T-helper 17 cell (primary cell): Measurements from ENCODE around the gene KIF6. TPM values are rescaled to one million over a fixed set of nuclear protein-coding genes. Genes with fewer than 3 reads are reported as not detected.

Experiments
- ATAC-seq: fragments of 150-1000 bp; cut with Tn5 transposase; 2 replicates; pipeline ENCODE4 v1.10.0; 2021; ENCODE audit warnings: mild to moderate bottlenecking, moderate library complexity
- DNase-seq, 3 donors: peaks; one replicate each; pipeline versions ENCODE4 v3.0.0 to v3.0.0-alpha.2; 2020 to 2021
- H3K9me3 ChIP-seq: one replicate; pipeline ENCODE4 v1.7.0; 2013; ENCODE audit warnings: low read length, mild to moderate bottlenecking; ENCODE audit not compliant: control insufficient read depth, poor library complexity, severe bottlenecking
- H3K27ac Mint-ChIP-seq: one replicate; pipeline ENCODE4 v1.8.0; 2022; ENCODE audit warnings: mild to moderate bottlenecking, moderate library complexity, mixed read lengths
- H3K27me3 Mint-ChIP-seq: one replicate; pipeline ENCODE4 v1.8.0; 2022; ENCODE audit warnings: mixed read lengths
- H3K36me3 Mint-ChIP-seq: one replicate; pipeline ENCODE4 v1.8.0; 2022; ENCODE audit warnings: low read depth, mixed read lengths
- H3K4me1 Mint-ChIP-seq: one replicate; pipeline ENCODE4 v1.8.0; 2022; ENCODE audit warnings: mild to moderate bottlenecking, mixed read lengths
- H3K4me3 Mint-ChIP-seq: one replicate; pipeline ENCODE4 v1.8.0; 2022; ENCODE audit warnings: mild to moderate bottlenecking, moderate library complexity, mixed read lengths
- total RNA-seq, 4 donors: library from RNA in 2 of 4; stranded (reverse) in 2 of 4; gene quantifications; one replicate each; pipeline ENCODE4 v1.2.3 and lab custom pipeline; 2022 to 2026

Gene KIF6
- total RNA-seq, 2 donors from 2014 or later, result 0.40 TPM; not detected in 1

DNA sequence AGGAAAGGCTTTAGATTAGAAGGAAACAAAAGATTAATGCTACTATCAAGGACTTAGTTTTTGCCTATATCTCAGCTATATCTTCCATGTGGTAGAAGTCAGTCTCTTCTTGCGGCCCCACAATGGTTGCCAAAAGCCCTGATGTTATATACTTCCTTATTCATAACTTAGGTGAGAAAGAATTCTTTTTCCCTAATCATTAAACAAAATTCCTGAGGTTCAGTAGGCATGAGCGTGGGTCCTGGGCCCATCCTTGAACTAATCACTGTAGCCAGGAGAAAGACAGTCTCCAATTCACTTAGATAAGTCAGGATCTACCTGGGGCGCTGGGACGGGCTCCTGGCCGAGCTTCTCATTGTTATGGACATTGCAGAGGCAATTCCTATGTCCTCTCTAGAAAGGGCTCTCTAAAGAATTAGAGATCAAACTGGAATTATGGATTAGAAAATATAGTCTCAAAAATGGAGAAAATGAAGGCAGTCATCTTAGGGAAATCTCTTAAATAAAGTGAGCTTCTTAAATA is 134.3 kb downstream of the KIF6 start:
- DNase-seq, result no peak
- no peak overlapping the region for H3K4me3 Mint-ChIP-seq
- no peaks in the 10 kb centered on the region for H3K36me3 Mint-ChIP-seq
- no peaks in the 10 kb centered on the region for H3K4me1 Mint-ChIP-seq
- H3K27me3 Mint-ChIP-seq, result peaks cover 10% of the 10 kb centered on the region
- no peak overlapping the region for H3K27ac Mint-ChIP-seq
- no peaks in the 10 kb centered on the region for H3K9me3 ChIP-seq
- ATAC-seq, result no peak

DNA sequence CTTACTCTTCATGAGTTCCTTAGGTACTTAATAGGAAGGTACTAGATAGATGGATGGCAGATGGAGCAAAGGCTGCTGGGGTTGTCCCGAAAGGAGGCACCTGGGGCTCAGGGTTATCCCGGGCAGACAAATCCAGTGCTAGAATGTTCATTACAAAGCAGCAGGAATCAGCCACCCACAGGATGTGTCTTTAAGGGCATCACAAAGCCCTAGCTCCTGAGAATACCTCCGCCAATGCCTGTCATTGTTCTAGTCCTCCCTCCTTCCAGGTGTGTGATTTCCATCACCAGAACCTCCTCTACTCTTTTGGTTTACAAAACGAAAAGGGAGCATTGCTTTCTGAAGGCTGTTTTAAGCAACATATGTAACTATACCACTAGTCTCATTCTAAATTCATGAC is 138.1 kb downstream of the KIF6 start:
- no peak for DNase-seq
- Mint-ChIP-seq H3K27me3 (peaks cover 5% of the 10 kb centered on the region), H3K4me1 (no peaks in the 10 kb centered on the region), H3K4me3 (no peak overlapping the region), H3K36me3 (no peaks in the 10 kb centered on the region), H3K27ac (no peak overlapping the region)
- ATAC-seq, result no peak
- no peaks in the 10 kb centered on the region for H3K9me3 ChIP-seq

DNA sequence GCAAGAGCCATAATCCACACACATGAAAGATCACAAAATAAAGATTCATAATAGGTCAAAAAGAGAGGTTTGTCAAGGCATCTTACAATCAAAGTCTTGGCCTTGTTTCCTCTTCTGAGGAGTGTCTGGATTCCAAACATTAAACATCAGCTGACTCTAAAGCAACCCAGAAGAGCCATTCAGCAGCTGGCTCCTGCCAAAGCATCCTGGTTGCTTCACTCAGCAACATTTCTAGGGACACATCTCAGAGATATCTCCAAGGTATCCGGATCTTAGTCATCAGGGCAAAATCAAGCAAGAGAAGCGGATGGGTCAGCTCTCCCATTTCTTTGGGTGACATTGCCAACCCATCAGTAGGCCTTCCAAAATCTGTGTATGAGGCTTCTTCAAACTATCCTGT is 139.6 kb downstream of the KIF6 start:
- Mint-ChIP-seq H3K27ac (no peak overlapping the region), H3K27me3 (peaks cover 5% of the 10 kb centered on the region)

DNA sequence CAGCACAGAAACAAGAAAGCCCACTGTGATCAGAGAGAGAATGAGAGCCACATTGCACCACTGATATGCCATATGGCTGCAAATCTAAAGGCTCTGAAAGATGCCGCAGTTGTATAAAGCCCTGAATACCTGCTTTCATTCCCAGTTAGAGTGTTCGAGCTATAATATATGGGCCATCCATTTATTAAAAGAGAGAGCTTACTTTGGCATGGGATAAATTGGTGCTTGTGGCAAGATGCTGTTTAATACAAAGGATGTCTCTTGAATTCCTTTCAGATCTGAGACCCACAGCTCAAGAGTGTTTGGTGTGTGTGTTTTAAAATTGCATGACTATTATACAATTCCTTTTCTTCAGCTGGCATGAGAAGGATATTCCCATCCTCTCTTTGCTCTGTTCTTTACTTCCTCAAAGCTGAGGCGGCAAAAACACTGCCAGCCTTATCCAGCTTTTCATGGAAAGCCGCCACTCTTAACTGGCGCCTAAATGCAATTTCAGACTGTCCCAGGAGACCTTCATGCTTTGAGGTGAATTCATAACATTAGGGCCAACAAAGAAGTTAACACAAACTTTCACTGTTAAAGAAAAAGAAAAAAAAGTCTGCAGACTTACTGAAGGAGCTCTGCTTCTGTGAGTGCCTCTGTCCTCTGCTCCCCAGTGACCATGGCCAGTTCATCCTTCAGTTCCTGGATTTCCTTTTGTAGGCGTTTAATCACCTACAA is 147.6 kb downstream of the KIF6 start:
- no peaks in the 10 kb centered on the region for H3K27me3 Mint-ChIP-seq

More for the DNA sequence above, 139.6 kb downstream of the KIF6 start:
- H3K4me1 Mint-ChIP-seq, result no peaks in the 10 kb centered on the region
- ATAC-seq (no peak), DNase-seq (no peak)
- no peak overlapping the region for H3K4me3 Mint-ChIP-seq
- H3K9me3 ChIP-seq, result no peaks in the 10 kb centered on the region
- no peaks in the 10 kb centered on the region for H3K36me3 Mint-ChIP-seq

DNA sequence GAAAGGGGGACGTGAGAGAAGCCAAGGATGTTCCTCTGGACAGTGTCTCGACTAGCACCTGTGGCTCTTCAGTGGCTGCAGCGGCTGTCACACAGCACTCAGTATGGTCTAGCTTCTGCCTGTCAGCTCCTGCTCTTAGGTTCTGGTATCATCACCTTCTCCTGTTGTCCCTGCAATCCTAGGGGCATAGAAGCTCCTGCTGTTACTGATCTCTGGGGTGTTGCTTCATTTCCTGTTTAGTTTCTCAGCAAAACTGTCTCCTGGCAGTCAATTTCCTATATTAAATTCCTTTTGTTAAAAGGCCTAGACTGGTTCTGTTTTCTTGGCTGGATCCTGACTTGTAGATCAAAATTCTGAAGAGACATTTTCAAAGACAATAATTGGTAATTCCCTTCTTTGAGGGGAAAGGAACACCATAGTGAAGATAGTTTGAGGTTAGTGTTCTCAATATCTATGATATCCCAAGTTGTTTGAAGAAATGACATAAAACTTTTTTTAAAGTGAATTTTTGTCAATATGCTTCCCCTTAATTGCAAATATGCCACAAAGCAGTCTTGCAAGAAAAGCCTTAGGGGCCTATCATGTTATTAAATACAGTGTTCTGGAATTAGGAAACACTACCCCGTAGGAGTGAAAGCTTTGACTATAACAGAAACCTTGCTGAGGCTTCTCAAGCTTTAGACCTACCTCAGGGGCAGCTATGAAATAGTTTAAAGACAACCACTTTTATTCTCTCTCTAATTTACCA is 148.5 kb downstream of the KIF6 start:
- DNase-seq (no peak), ATAC-seq (no peak)
- Mint-ChIP-seq H3K36me3 (no peaks in the 10 kb centered on the region), H3K27ac (no peak overlapping the region), H3K4me3 (no peak overlapping the region), H3K4me1 (no peaks in the 10 kb centered on the region), H3K27me3 (no peaks in the 10 kb centered on the region)
- H3K9me3 ChIP-seq, result no peaks in the 10 kb centered on the region

More for the DNA sequence above, 147.6 kb downstream of the KIF6 start:
- H3K4me1 Mint-ChIP-seq, result no peaks in the 10 kb centered on the region
- no peaks in the 10 kb centered on the region for H3K9me3 ChIP-seq
- no peak for DNase-seq
- H3K36me3 Mint-ChIP-seq, result no peaks in the 10 kb centered on the region
- no peak for ATAC-seq
- H3K27ac Mint-ChIP-seq, result no peak overlapping the region
- H3K4me3 Mint-ChIP-seq, result no peak overlapping the region

DNA sequence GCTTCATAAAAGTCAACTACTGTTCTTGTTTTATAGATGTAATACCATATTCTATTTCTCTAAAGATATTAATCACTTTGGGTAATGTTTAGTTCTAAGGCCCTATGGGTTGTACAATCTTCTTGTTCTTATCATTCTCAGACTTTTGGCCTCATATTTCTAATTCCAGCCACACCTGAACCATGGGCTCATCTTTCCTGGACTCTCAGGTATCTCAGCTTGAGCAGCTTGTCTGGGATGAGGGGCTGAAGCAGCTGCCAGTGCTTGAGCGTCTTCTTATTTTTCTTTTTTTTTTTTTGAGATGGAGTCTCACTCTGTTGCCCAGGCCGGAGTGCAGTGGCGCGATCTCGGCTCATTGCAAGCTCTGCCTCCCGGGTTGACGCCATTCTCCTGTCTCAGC is 150.2 kb downstream of the KIF6 start:
- H3K27ac Mint-ChIP-seq, result no peak overlapping the region
- DNase-seq (no peak), ATAC-seq (no peak)
- no peaks in the 10 kb centered on the region for H3K36me3 Mint-ChIP-seq
- H3K9me3 ChIP-seq, result no peaks in the 10 kb centered on the region
- no peaks in the 10 kb centered on the region for H3K27me3 Mint-ChIP-seq
- no peak overlapping the region for H3K4me3 Mint-ChIP-seq
- no peaks in the 10 kb centered on the region for H3K4me1 Mint-ChIP-seq

DNA sequence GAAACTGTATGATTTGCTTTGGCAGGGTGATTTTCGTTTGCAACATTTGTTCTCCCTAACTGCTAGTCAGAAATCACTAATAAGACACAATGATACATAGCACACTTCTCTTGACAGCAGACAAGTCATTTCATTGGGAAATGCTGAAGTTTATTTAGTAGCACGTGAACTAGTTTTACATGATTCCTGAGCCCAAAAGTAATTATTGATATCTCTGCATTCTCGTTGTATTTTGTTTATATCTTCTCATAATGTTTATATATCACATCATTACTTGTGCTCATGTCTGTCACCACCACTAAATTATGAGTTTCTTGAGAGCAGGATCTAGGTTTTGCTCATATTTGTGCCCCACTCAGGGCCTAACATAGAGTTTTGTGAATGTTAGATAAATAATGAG is 151.7 kb downstream of the KIF6 start:
- Mint-ChIP-seq H3K36me3 (no peaks in the 10 kb centered on the region), H3K4me3 (no peak overlapping the region), H3K27me3 (no peaks in the 10 kb centered on the region), H3K27ac (no peak overlapping the region), H3K4me1 (no peaks in the 10 kb centered on the region)
- ATAC-seq (no peak), DNase-seq (no peak)
- no peaks in the 10 kb centered on the region for H3K9me3 ChIP-seq

DNA sequence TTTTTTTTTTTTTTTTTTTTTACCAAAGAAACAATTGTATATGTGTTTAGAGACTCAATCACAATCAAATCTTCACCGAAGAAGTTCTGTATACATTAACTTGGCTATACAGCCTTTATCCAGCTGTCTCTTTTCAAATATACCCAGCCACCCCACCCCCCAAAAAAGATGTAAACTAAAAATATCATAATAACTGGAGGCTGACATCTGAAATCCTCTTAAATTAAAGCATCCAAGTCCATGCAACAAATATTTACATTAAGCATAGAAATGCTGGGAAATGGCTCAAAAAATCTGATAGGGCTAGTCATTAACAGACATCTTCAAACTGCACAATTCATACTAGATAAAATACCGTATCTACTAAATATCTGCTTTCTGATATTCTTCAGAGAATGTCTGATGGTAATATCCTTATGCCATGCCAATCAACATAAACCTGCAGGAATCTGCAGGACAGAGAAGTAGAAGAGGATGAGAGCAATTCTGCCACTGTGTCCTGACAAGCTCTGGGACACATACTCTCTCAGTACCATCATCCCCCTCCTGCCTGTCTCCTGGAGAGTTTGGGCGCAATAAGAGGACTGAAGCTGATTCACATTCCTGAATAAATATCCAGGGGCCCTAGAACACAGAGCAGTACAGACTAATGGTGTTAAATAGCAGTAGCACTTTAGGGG is 152.4 kb downstream of the KIF6 start:
- Mint-ChIP-seq H3K4me3 (no peak overlapping the region), H3K4me1 (no peaks in the 10 kb centered on the region), H3K36me3 (no peaks in the 10 kb centered on the region), H3K27me3 (no peaks in the 10 kb centered on the region), H3K27ac (no peak overlapping the region)
- no peaks in the 10 kb centered on the region for H3K9me3 ChIP-seq
- DNase-seq (no peak), ATAC-seq (no peak)

DNA sequence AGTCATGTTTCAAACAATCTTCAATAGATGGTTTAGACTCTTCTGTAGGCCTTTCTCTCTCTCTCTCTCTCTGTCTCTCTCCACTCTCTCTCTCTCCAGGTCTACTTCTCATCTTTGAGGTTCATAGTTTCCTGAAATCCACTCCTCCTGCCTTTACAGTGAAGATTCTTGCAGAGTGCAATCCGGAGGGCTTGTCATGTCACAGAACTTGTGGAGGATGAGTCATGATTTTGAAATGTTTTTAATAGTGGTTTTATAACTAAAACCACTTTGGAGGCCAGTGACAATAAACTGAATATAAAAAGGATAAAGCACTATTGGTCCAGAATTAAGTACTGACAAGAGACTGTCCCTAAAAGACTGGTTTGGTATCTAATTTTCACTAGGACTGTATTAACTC is 156.3 kb downstream of the KIF6 start:
- no peaks in the 10 kb centered on the region for H3K9me3 ChIP-seq
- Mint-ChIP-seq H3K27me3 (no peaks in the 10 kb centered on the region), H3K27ac (no peak overlapping the region), H3K4me1 (no peaks in the 10 kb centered on the region), H3K36me3 (no peaks in the 10 kb centered on the region), H3K4me3 (no peak overlapping the region)
- ATAC-seq (no peak), DNase-seq (no peak)

DNA sequence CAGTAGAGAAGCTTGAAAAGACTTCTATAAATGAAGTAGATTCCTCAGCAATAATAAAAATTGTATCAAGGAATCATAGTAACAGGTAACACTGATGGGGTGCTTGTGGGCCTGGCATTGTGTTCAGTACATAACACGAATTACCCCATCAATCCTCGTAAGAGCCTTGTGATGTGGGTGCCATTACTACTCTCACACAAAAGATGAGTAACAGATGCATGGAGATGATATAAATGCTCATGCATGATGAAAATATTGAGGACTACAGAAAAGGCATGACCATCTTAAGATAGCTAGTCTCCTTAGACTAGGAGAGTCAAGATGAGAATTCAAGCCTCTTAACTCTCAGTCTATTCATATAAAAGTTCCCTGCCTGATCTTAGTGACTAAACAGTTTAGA is 158.1 kb downstream of the KIF6 start:
- ATAC-seq (no peak), DNase-seq (no peak)
- H3K4me3 Mint-ChIP-seq, result no peak overlapping the region
- H3K4me1 Mint-ChIP-seq, result no peaks in the 10 kb centered on the region
- H3K27ac Mint-ChIP-seq, result no peak overlapping the region
- no peaks in the 10 kb centered on the region for H3K36me3 Mint-ChIP-seq
- H3K27me3 Mint-ChIP-seq, result no peaks in the 10 kb centered on the region
- H3K9me3 ChIP-seq, result no peaks in the 10 kb centered on the region

DNA sequence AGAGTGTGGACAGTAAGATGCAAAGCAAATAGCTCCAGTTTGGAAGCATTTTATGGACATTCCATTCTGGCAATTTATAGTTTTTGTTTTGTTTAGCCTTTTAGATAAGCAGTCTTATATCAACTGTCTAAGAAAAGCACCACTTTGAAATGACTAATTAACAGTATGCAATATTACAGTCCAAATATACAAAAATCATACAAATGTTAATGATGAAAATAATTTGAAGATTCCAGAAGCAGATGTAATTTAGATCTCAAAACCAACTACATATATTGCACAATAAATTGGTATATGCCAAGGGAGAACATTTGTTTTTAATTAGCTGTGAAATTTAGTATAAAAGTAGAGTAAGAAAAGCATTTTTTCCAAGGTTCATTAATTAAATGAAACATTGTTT is 158.8 kb downstream of the KIF6 start:
- no peaks in the 10 kb centered on the region for H3K9me3 ChIP-seq
- no peak for ATAC-seq
- Mint-ChIP-seq H3K27ac (no peak overlapping the region), H3K4me1 (no peaks in the 10 kb centered on the region), H3K4me3 (no peak overlapping the region), H3K27me3 (no peaks in the 10 kb centered on the region), H3K36me3 (no peaks in the 10 kb centered on the region)
- DNase-seq, result no peak

DNA sequence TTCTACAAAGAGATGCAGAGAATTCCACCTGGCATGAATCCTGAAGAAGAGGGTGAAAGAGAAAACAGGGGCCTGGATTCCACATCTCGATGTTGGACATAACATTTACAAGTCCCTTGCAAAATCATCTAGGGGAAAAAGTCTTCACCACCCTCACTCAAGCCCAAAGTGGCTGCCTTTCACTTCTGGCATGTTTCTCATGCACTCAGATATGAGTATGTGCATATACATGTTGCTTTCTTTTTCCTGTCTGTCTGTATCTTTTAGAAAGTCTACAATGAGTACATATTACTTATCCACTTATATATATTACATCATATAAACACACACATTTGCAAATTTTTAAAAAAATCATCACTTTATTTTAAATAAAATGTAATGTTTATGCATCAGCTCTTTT is 159.3 kb downstream of the KIF6 start:
- ATAC-seq, result no peak
- Mint-ChIP-seq H3K36me3 (no peaks in the 10 kb centered on the region), H3K4me3 (no peak overlapping the region), H3K27me3 (no peaks in the 10 kb centered on the region), H3K4me1 (no peaks in the 10 kb centered on the region), H3K27ac (no peak overlapping the region)
- H3K9me3 ChIP-seq, result no peaks in the 10 kb centered on the region
- DNase-seq, result no peak

DNA sequence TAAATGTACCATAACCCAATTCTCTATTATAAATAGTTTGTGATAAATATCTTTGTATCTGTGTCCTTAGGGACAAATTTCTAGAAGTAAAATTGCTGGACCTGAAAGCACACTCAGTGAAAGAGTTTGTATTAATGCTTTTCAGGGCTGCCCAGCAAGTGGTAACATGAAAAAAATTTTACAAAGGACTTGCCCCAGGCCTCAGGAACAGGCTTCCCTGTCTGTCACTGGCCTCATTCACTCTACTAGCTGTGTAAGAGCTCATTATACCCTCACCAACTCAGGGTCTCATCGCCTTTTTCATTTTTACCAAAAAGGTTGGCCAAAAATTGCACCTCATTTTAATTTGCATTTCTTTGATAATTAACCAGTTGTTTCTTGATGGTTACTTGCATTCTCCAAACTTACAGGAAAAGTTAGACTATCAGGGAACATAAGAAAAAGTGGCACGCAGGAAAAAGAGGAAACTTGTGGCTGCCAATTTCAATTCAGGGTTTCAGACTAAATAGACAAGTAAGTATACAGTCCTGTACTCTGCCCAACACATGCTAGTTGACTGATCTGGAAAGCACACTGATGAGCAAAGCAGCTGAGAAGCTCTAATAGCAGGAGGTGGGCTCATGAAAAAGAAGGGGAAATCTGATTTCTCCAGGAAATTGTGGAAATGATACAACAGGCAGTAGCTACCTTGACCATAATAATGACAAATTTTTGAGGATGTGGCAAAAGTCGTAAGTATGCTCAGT is 161.5 kb downstream of the KIF6 start:
- Mint-ChIP-seq H3K36me3 (no peaks in the 10 kb centered on the region), H3K4me3 (no peak overlapping the region), H3K4me1 (no peaks in the 10 kb centered on the region), H3K27ac (no peak overlapping the region), H3K27me3 (no peaks in the 10 kb centered on the region)
- ATAC-seq (no peak), DNase-seq (no peak)
- no peaks in the 10 kb centered on the region for H3K9me3 ChIP-seq
